AG04450 (cell line): ENCODE data around the gene AP5Z1. TPM values are rescaled to one million over a fixed set of nuclear protein-coding genes. Genes with fewer than 3 reads are reported as not detected.

Experiments
- CTCF ChIA-PET: fragments of 300-600, 350-600 bp; formaldehyde crosslinking; extraction: SDS; loops from one replicate; lab custom pipeline; 2022; ENCODE audit warnings: antibody characterized with exemption, inconsistent platforms; lab: Charles Lee
- POLR2A ChIA-PET: fragments of 350-600 bp; formaldehyde crosslinking; extraction: SDS; loops from one replicate; lab custom pipeline; 2021; ENCODE audit warnings: antibody characterized with exemption, inconsistent platforms; lab: Yijun Ruan, JAX
- DNase-seq: peaks from one replicate; pipeline ENCODE4 v3.0.0-alpha.2; 2011; ENCODE audit warnings: low read depth, low spot score
- H3K27ac ChIP-seq: one replicate; pipeline ENCODE4 v1.5.1; 2012; ENCODE audit warnings: low read depth, low read length, control low read depth
- H3K27me3 ChIP-seq: one replicate; pipeline ENCODE4 v1.6.0; 2012; ENCODE audit warnings: low read length; ENCODE audit not compliant: control insufficient read depth, insufficient read depth
- H3K4me3 ChIP-seq: 2 replicates; pipeline ENCODE4 v1.5.1; 2011; ENCODE audit warnings: mild to moderate bottlenecking, low read depth, low read length, control low read depth
- H3K9me3 ChIP-seq: 2 replicates; pipeline ENCODE4 v1.5.1; 2012; ENCODE audit warnings: low read length; ENCODE audit not compliant: control insufficient read depth, insufficient read depth
- polyA plus RNA-seq: library from polyadenylated mRNA; depleted of rRNA; stranded (reverse); fragments of >200 nt; gene quantifications from 2 replicates; pipeline ENCODE4 v1.2.3, GENCODE V29; 2011
- TF ChIP-seq, protein P1 (sequence below): IDR thresholded peaks from 2 replicates; pipeline ENCODE4 v1.5.1; 2011; ENCODE audit warnings: low read depth, low read length, control low read depth, inconsistent platforms

Gene AP5Z1
- polyA plus RNA-seq, 1 experiment, result 12.6 TPM

DNA sequence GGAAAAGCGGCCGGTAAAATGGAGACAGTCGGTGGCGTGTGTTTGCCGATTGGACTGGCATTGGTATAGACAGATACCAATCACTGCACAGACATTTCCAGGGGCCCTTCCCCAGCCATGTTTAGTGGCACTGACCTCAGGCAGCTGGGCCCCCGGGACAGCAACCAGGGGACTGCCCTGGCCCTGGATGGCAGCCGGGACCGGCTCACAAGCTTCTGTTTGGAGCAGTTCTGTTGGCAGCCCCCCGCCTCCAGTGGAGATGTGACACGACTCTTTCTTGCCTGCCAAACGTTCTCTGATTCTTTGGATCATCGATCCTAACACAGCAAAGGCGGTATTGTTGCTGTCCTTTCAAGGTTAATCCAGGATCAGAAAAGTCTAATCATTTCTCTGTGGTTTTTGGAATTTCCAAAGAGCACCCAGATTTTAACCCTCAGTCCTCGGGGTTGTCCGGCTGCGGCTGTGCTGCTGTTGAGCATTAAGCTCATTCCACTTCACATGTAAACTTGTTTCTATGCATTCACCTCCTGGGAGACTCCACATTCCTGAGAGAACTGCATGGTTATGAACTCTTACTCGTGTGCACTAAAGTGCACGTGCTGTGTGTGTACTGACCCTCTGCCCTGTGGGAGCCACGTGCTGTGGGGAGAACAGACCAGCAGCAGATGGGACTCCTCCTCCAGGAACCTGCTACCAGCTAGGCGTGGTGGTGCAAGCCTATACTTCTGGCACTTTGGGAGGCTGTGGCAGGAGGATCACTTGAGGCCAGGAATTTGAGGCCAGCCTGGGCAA, 47.3 kb upstream of the AP5Z1 start:
- POLR2A ChIA-PET, result interaction anchor here (0.6 to 1.8 kb wide), 3 partner anchors 17 to 86 kb away, joined by 3 to 5 read pairs (median 4); no protein-coding TSS in a partner anchor
- H3K27ac ChIP-seq, result no peak overlapping the region
- no peak overlapping the region for H3K4me3 ChIP-seq
- no peak for DNase-seq
- H3K27me3 ChIP-seq, result no peaks in the 10 kb centered on the region
- no peaks in the 10 kb centered on the region; the same call in 1 of the 2 replicates for H3K9me3 ChIP-seq
- CTCF ChIA-PET, result no interaction called here
- TF ChIP-seq, protein P1, sequence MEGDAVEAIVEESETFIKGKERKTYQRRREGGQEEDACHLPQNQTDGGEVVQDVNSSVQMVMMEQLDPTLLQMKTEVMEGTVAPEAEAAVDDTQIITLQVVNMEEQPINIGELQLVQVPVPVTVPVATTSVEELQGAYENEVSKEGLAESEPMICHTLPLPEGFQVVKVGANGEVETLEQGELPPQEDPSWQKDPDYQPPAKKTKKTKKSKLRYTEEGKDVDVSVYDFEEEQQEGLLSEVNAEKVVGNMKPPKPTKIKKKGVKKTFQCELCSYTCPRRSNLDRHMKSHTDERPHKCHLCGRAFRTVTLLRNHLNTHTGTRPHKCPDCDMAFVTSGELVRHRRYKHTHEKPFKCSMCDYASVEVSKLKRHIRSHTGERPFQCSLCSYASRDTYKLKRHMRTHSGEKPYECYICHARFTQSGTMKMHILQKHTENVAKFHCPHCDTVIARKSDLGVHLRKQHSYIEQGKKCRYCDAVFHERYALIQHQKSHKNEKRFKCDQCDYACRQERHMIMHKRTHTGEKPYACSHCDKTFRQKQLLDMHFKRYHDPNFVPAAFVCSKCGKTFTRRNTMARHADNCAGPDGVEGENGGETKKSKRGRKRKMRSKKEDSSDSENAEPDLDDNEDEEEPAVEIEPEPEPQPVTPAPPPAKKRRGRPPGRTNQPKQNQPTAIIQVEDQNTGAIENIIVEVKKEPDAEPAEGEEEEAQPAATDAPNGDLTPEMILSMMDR, result no peak

DNA sequence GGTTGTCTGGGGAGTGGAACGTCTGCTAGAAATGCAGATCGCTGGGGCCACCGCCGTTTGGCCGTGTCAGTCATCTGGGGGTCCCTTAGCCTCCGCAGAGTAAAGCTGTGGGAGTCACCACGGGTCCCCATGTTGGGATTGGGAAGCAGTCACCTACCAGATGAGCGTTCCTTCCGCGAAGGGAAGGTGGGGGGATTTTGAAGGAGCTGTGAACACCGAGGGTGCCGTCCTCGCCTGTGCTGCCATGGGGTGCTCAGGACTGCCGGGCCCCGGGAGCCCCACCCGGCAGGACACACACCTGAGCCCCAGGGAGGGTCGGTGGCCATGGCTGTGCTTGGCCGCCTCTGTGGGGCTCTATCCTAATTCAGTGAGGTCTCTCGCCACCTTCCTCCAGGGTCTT, 46.2 kb upstream of the AP5Z1 start:
- no peak for DNase-seq
- ChIA-PET CTCF (no interaction called here), POLR2A (interaction anchor here (1.8 kb wide), 1 partner anchor 15 kb away, joined by 5 read pairs; no protein-coding TSS in a partner anchor)
- no peak overlapping the region for H3K4me3 ChIP-seq
- H3K27ac ChIP-seq, result no peak overlapping the region
- no peaks in the 10 kb centered on the region for H3K27me3 ChIP-seq
- TF ChIP-seq, protein P1, result no peak
- no peaks in the 10 kb centered on the region; the same call in 1 of the 2 replicates for H3K9me3 ChIP-seq

DNA sequence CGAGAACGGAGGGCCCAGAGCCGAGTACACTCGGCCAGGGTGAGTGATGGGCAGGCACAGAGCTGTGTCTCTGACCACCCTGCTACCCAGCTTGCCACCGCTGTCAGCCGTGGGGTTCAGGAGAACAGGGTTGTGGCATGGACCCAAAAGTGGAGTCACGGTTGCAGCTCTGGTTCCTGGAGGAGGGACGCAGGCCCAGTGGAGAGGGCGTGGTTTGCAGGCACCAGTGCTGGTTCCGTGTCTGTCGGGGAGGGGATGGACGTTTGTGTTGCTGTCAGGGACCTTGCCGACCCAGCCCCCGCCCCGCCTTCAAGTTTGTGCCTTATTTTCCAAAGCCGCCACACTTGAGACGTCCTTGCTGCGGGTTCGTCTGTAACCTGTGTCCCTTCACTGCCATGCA, 45.1 kb upstream of the AP5Z1 start:
- no peak overlapping the region for H3K27ac ChIP-seq
- H3K4me3 ChIP-seq, result no peak overlapping the region
- H3K27me3 ChIP-seq, result no peaks in the 10 kb centered on the region
- no peak for DNase-seq
- no peaks in the 10 kb centered on the region; the same call in 1 of the 2 replicates for H3K9me3 ChIP-seq
- TF ChIP-seq, protein P1, result no peak
- CTCF ChIA-PET, result no interaction called here
- POLR2A ChIA-PET, result interaction anchor here (1.8 kb wide), 1 partner anchor 14 kb away, joined by 5 read pairs; no protein-coding TSS in a partner anchor

DNA sequence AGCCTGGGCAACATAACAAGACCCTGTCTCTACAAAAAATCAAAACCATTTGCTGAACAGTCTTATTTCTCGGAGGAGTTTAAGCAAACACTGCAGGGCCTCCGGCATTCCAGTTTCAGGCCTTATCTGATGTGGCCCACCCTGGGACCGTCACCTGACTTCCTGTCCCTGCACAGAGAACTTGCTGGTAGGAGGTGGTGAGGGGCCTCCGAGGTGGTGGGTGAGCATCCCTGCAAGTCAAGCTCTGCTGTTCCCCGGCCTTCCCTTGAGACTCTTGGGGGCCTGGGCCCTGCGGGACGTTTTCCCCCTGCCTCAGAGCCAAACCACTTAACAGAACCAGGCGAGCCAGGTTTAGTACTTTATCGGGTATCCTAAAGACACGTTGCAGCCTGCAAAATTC, 44.5 kb upstream of the AP5Z1 start:
- Histone ChIP-seq H3K4me3 (no peak overlapping the region), H3K27ac (no peak overlapping the region), H3K9me3 (no peaks in the 10 kb centered on the region; the same call in 1 of the 2 replicates), H3K27me3 (no peaks in the 10 kb centered on the region)
- ChIA-PET CTCF (no interaction called here), POLR2A (no interaction called here)
- no peak for DNase-seq
- TF ChIP-seq, protein P1, result no peak

DNA sequence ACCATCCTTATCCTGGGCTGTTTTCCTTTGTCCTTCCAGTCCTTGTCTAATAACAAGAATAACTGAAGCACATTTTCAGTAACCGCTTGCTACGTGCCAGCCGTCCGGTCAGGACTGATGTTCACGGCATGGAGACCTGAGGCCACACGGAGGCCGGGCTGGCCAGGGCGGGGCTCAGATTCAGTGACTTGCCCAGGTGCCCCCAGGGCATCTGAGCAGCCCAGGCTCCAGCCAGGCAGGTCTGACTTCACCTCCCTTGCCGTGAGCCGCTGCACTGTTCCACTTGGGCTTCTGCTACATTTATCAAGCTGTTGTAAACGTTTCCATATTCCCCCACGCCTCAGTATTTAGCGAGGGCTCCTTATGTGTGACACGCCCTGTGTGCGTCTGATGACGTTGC, 43.6 kb upstream of the AP5Z1 start:
- POLR2A ChIA-PET, result no interaction called here

More for the DNA sequence above, 43.6 kb upstream of the AP5Z1 start:
- DNase-seq, result no peak
- no peaks in the 10 kb centered on the region; the same call in 1 of the 2 replicates for H3K9me3 ChIP-seq
- no peaks in the 10 kb centered on the region for H3K27me3 ChIP-seq
- CTCF ChIA-PET, result no interaction called here
- TF ChIP-seq, protein P1, result no peak
- no peak overlapping the region for H3K27ac ChIP-seq
- H3K4me3 ChIP-seq, result no peak overlapping the region
